ENCODE results near the gene ZNF280C. TPM values are rescaled to one million over a fixed set of nuclear protein-coding genes. Genes with fewer than 3 reads are reported as not detected.

The ZNF280C gene
- total RNA-seq, 2 donors from 2014 or later = 2.6 to 2.9 TPM

DNA sequence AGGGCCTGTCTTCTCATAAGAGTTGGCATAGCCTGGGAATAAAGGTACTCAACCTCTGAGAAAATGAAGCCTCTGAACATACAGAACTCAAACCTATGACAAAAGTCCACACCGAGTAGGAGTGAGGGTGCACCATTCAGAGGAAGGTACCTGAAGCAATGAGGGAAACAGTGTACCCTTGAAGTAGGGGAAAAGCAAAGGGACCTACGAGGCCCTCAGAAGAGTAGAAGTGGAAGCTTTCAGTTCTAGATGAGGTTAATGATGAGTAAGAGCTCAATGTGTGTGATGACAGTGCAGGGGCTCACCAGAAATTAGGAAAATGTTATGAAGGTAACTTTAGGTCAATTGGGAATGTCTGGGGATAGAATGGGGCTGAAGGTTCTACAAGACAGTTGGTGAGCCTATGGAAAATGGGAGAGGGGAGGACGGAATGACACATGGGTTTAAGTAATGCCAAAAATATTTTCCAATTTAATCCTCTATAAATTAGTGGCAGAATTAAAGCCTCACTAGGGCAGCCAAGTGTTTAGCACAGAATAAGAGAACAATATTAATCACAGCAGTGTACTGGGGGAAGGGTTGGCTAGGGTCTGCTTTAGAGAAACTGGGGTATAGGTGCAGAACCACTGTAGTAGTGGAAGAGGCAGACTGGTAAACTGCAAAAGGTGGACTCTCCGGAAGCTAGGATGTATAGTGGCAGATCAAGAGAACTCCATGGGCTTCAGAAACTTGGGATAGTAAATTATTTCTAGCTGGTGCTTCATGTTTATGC is 57.1 kb downstream of the ZNF280C start:
- H3K36me3 ChIP-seq (replicated peaks in 1 of 2; ENCODE audit: insufficient read depth in 1 of 2, low read depth in 2 of 2) = no peaks in the 10 kb centered on the region
- intact Hi-C loops (cut with DNase I) = no loop called here
- H3K27me3 ChIP-seq = no peaks in the 10 kb centered on the region
- TF ChIP-seq, protein P1, sequence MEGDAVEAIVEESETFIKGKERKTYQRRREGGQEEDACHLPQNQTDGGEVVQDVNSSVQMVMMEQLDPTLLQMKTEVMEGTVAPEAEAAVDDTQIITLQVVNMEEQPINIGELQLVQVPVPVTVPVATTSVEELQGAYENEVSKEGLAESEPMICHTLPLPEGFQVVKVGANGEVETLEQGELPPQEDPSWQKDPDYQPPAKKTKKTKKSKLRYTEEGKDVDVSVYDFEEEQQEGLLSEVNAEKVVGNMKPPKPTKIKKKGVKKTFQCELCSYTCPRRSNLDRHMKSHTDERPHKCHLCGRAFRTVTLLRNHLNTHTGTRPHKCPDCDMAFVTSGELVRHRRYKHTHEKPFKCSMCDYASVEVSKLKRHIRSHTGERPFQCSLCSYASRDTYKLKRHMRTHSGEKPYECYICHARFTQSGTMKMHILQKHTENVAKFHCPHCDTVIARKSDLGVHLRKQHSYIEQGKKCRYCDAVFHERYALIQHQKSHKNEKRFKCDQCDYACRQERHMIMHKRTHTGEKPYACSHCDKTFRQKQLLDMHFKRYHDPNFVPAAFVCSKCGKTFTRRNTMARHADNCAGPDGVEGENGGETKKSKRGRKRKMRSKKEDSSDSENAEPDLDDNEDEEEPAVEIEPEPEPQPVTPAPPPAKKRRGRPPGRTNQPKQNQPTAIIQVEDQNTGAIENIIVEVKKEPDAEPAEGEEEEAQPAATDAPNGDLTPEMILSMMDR (IDR thresholded peaks at IDR 0.05) = no peak
- no peak for TF ChIP-seq POLR2A (IDR thresholded peaks at IDR 0.05)
- DNase-seq = no peak
- no peak for ATAC-seq
- no peaks in the 10 kb centered on the region for H3K9me3 ChIP-seq
- H3K4me3 ChIP-seq = no peak overlapping the region
- 89 to 94% methylated on average over 4 of the region's 4 CpGs for WGBS, 2 donors
- H3K27ac ChIP-seq = no peak overlapping the region
- H3K4me1 ChIP-seq = no peaks in the 10 kb centered on the region

DNA sequence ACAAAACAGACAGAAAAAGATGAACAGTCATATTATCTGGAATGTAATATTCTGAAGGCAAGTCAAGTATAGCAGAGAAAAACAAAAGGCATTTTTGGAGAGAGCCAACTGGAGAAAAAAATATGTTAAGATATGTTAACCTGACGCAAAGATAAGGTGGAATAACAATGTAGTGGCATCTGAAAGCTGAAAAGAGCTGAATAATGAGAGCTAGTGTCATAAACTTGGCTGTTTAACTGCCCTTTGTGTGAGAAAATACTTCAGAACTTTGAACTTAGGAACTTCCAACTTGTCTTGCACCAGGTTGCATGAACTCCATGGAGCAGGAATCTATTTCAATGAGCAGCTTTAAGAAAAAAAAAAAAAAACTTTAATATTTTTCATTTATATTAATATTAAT is 64.1 kb downstream of the ZNF280C start:
- no peak overlapping the region for H3K27ac ChIP-seq
- H3K4me3 ChIP-seq = no peak overlapping the region
- DNase-seq (no peak), ATAC-seq (no peak)
- TF ChIP-seq, protein P1 (IDR thresholded peaks at IDR 0.05) = no peak
- TF ChIP-seq POLR2A (IDR thresholded peaks at IDR 0.05) = no peak
- intact Hi-C loops (cut with DNase I) = no loop called here
- no peaks in the 10 kb centered on the region for H3K4me1 ChIP-seq
- no peaks in the 10 kb centered on the region for H3K27me3 ChIP-seq
- 0 to 85% methylated on average over 1 of the region's 1 CpG for WGBS, 2 donors
- H3K36me3 ChIP-seq (replicated peaks in 1 of 2; ENCODE audit: insufficient read depth in 1 of 2, low read depth in 2 of 2) = no peaks in the 10 kb centered on the region
- no peaks in the 10 kb centered on the region for H3K9me3 ChIP-seq

DNA sequence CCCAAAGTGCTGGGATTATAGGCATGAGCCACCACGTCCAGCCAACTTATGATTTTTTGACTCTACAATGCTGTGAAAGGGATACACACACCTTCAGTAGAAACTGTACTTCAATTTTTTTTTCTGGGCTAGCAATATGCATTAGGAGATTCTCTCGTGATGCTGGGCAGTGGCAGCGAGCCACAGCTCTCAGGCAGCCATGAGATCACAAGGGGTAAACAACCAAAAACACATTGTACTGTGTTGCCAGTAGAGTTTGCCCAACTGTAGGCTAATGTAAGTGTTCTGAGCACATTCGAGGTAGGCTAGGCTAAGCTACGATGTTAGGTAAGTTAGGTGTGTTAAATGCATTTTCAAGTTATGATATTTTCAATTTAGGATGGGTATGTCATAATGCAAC is 71.2 kb downstream of the ZNF280C start:
- H3K36me3 ChIP-seq (replicated peaks in 1 of 2; ENCODE audit: insufficient read depth in 1 of 2, low read depth in 2 of 2) = no peaks in the 10 kb centered on the region
- ATAC-seq = no peak
- intact Hi-C loops (cut with DNase I) = no loop called here
- H3K9me3 ChIP-seq = no peaks in the 10 kb centered on the region
- 70 to 77% methylated on average over 4 to 5 of the region's 5 CpGs for WGBS, 2 donors
- DNase-seq = no peak
- H3K27ac ChIP-seq = no peak overlapping the region
- H3K4me1 ChIP-seq = no peaks in the 10 kb centered on the region
- H3K4me3 ChIP-seq = no peak overlapping the region
- no peaks in the 10 kb centered on the region for H3K27me3 ChIP-seq
- TF ChIP-seq POLR2A (IDR thresholded peaks at IDR 0.05) = no peak
- TF ChIP-seq, protein P1 (IDR thresholded peaks at IDR 0.05) = no peak

DNA sequence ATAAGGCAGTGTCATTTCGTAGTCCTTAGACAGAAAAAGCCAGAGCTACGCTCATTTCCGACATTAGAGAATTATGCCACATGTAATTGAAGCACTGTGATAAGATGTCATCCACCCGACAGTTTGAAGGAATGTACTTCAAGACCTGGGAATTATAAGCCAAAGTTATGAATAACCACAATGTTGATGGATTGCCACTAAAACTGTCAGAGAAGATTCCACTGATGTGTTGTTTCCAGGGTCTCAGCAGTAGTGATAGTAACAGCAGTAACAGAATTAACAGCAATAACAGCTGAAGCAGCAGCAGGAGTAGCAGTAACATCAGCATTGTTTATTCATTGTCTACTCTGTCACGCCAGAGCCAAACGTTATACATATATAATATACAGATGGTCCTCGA is 72.2 kb downstream of the ZNF280C start:
- intact Hi-C loops (cut with DNase I) = no loop called here
- Histone ChIP-seq H3K4me1 (no peaks in the 10 kb centered on the region), H3K36me3 (replicated peaks in 1 of 2; ENCODE audit: insufficient read depth in 1 of 2, low read depth in 2 of 2) (no peaks in the 10 kb centered on the region), H3K27ac (no peak overlapping the region), H3K9me3 (no peaks in the 10 kb centered on the region), H3K27me3 (no peaks in the 10 kb centered on the region), H3K4me3 (no peak overlapping the region)
- no peak for ATAC-seq
- WGBS, 2 donors = 56 to 61% methylated on average over 7 of the region's 7 CpGs
- DNase-seq = no peak
- TF ChIP-seq, protein P1 (IDR thresholded peaks at IDR 0.05) = no peak
- no peak for TF ChIP-seq POLR2A (IDR thresholded peaks at IDR 0.05)

DNA sequence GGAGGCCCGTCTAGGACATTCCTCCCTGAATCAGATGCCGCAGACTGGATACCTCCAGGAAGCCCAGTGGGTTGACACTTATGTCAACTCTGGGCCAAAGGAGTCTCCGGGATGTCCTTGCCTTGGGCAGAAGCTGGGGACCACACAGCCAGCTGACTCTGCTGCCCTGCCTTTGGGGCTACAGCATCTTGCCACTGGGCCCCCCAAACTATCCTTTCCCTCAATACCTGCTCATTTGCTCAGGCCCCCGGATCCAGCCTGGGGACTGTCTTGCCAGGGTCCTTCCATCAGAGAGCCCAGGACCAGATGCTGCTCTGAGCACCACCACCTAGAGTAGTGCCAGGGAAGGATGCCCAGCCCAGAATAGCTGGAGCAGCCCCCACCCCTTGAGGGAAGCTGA is 77.9 kb downstream of the ZNF280C start:
- 82% methylated on average over 4 of the region's 4 CpGs; no CpG with 5 or more reads in 1 of the 2 donors for WGBS, 2 donors
- Histone ChIP-seq H3K9me3 (no peaks in the 10 kb centered on the region), H3K4me3 (no peak overlapping the region), H3K27me3 (no peaks in the 10 kb centered on the region), H3K27ac (no peak overlapping the region), H3K4me1 (no peaks in the 10 kb centered on the region), H3K36me3 (replicated peaks in 1 of 2; ENCODE audit: insufficient read depth in 1 of 2, low read depth in 2 of 2) (no peaks in the 10 kb centered on the region)
- ATAC-seq (no peak), DNase-seq (no peak)
- intact Hi-C loops (cut with DNase I) = loop anchor here (5.0 kb wide), 1 partner anchor 108 kb away; no protein-coding TSS in a partner anchor
- TF ChIP-seq POLR2A (IDR thresholded peaks at IDR 0.05) = no peak
- TF ChIP-seq, protein P1 (IDR thresholded peaks at IDR 0.05) = no peak

Measured in body of pancreas (tissue), 4 donors.